K562 (cell line): ENCODE data around the gene DPYSL3. TPM values are rescaled to one million over a fixed set of nuclear protein-coding genes. Genes with fewer than 3 reads are reported as not detected.

Source experiments
- ATAC-seq: fragments of 200-7000 bp; cut with Tn5 transposase; 3 replicates; pipeline ENCODE4 v1.9.1; 2020; ENCODE audit warnings: moderate library complexity
- BruUV-seq: library from RNA; stranded (reverse); fragments of 400-500 nt; replicated peaks from 2 replicates; lab custom pipeline; 2021; lab: Mats Ljungman, UMichigan
- CTCF ChIA-PET: fragments of 300-600 bp; formaldehyde crosslinking; extraction: SDS; loops from one replicate; lab custom pipeline; 2021; ENCODE audit warnings: low intra/inter-chr PET ratio; lab: Yijun Ruan, JAX
- POLR2A ChIA-PET: fragments of 300-600, 350-650 bp; sonication (Branson Sonifier 250); formaldehyde crosslinking; extraction: SDS; loops from one replicate; lab custom pipeline; 2021; ENCODE audit warnings: antibody characterized with exemption, inconsistent platforms; lab: Yijun Ruan, JAX
- DNase-seq, 4 experiments: peaks; one replicate each; pipeline versions ENCODE4 v3.0.0 to v3.0.0-alpha.2; 2011 to 2018; ENCODE audit warnings: low spot score in 3 of 4, mixed read lengths in 3 of 4; ENCODE audit errors: extremely low read depth in 1 of 4
- FAIRE-seq: peaks from 2 replicates; lab custom pipeline; 2011; peaks lifted over from hg19 to GRCh38; lab: Jason Lieb, UNC
- H2AFZ ChIP-seq: 2 replicates; pipeline ENCODE4 v1.6.0; 2011; ENCODE audit warnings: low read depth, low read length, control low read depth, inconsistent platforms
- H3K27ac ChIP-seq: fragments of 200-600 bp; 3 replicates; pipeline ENCODE4 v1.8.0; 2011; ENCODE audit warnings: low read depth, mild to moderate bottlenecking, control low read depth, inconsistent platforms, low read length, moderate library complexity, mixed read lengths; ENCODE audit errors: extremely low read depth
- H3K27me3 ChIP-seq, 2 experiments: fragments of 300-600 bp in 1 of 2; 2 replicates in 1 of 2; 3 replicates in 1 of 2; pipeline versions ENCODE4 v1.6.0 to v1.8.0; 2011; ENCODE audit warnings: inconsistent platforms in 2 of 2, low read length in 2 of 2, mild to moderate bottlenecking in 1 of 2, mixed read lengths in 1 of 2, moderate library complexity in 1 of 2; ENCODE audit not compliant: control insufficient read depth in 2 of 2, insufficient read depth in 2 of 2
- H3K36me3 ChIP-seq: fragments of 300-600 bp; 3 replicates; pipeline ENCODE4 v1.8.0; 2011; ENCODE audit warnings: mild to moderate bottlenecking, low read length, inconsistent platforms; ENCODE audit not compliant: control insufficient read depth, insufficient read depth
- H3K4me1 ChIP-seq, 2 experiments: fragments of 200-600 bp in 1 of 2; replicated peaks in 1 of 2; 2 replicates in 1 of 2; 3 replicates in 1 of 2; pipeline versions ENCODE4 v1.5.1 to v1.8.0; 2011; ENCODE audit warnings: inconsistent platforms in 2 of 2, low read length in 2 of 2, mild to moderate bottlenecking in 1 of 2, mixed read lengths in 1 of 2, moderate library complexity in 1 of 2; ENCODE audit not compliant: control insufficient read depth in 2 of 2, insufficient read depth in 2 of 2
- H3K4me2 ChIP-seq: 2 replicates; pipeline ENCODE4 v1.6.1; 2011; ENCODE audit warnings: low read length, control low read depth, inconsistent platforms, mixed read lengths; ENCODE audit not compliant: insufficient read depth
- H3K4me3 ChIP-seq: fragments of 200-600 bp; sonication (generic), shearing (Covaris generic); 2 replicates; pipeline ENCODE4 v1.5.1; 2016; ENCODE audit warnings: control low read depth, inconsistent platforms
- H3K79me2 ChIP-seq: fragments of 200-600 bp; 3 replicates; pipeline ENCODE4 v1.8.0; 2011; ENCODE audit warnings: low read length, inconsistent platforms; ENCODE audit not compliant: control insufficient read depth, insufficient read depth
- H3K9ac ChIP-seq, 2 experiments: 2 replicates each; pipeline versions ENCODE4 v1.6.0 to v1.6.1; 2011; ENCODE audit warnings: low read depth in 2 of 2, low read length in 2 of 2, control low read depth in 1 of 2, inconsistent platforms in 1 of 2, mild to moderate bottlenecking in 1 of 2, mixed read lengths in 1 of 2; ENCODE audit not compliant: insufficient read depth in 1 of 2
- H3K9me1 ChIP-seq: one replicate; pipeline ENCODE4 v1.6.0; 2011; ENCODE audit warnings: inconsistent platforms, mild to moderate bottlenecking, low read length, moderate library complexity; ENCODE audit not compliant: control insufficient read depth, insufficient read depth
- H3K9me3 ChIP-seq: replicated peaks from 2 replicates; pipeline ENCODE4 v1.5.1; 2011; ENCODE audit warnings: low read depth, low read length, inconsistent platforms; ENCODE audit not compliant: control insufficient read depth, insufficient read depth
- H4K20me1 ChIP-seq: replicated peaks from 2 replicates; pipeline ENCODE4 v1.6.1; 2011; ENCODE audit warnings: low read length, inconsistent platforms, mixed read lengths; ENCODE audit not compliant: control insufficient read depth, insufficient read depth
- ARID1B ChIP-seq: fragments of 450-650 bp; IDR thresholded peaks from 2 replicates; pipeline ENCODE4 v1.6.1; 2016; ENCODE audit warnings: antibody characterized with exemption, mild to moderate bottlenecking, inconsistent platforms
- FOSL1 ChIP-seq: fragments of 200-800 bp; sonication (Bioruptor generic); conservative IDR thresholded peaks from 2 replicates; pipeline ENCODE4 v1.6.1; 2016; ENCODE audit warnings: missing genetic modification characterization, missing compliant biosample characterization
- KAT7 ChIP-seq: sonication (generic); formaldehyde crosslinking; IDR thresholded peaks from 2 replicates; pipeline ENCODE4 v1.8.0; 2022; ENCODE audit warnings: missing genetic modification reagents, mild to moderate bottlenecking, borderline replicate concordance
- ZFP30 ChIP-seq: fragments of 250-450 bp; sonication (Bioruptor Pico); IDR thresholded peaks from 2 replicates; pipeline ENCODE4 v1.8.0; 2022; ENCODE audit warnings: moderate library complexity, mild to moderate bottlenecking, inconsistent platforms, borderline replicate concordance
- ZNF77 ChIP-seq: fragments of 250-450 bp; sonication (Bioruptor Pico); IDR thresholded peaks from 2 replicates; pipeline ENCODE4 v1.5.0; 2020
- WGBS: fragments of 100-300 bp; shearing (Covaris generic); methylation state at CpG from one replicate; pipeline ENCODE4 v1.1.6; 2016; ENCODE audit warnings: low coverage, mixed read lengths; ENCODE audit not compliant: insufficient coverage; ENCODE audit errors: missing lambda C conversion rate; 5-methylcytosine and 5-hydroxymethylcytosine counted together
- in situ Hi-C: fragments of 300-500 bp; cut with MboI; formaldehyde crosslinking; loops from 4 replicates; pipeline ENCODE4 v1.15.0; 2018; ENCODE audit warnings: inconsistent platforms, mixed read lengths
- intact Hi-C: fragments of 100-400 bp; cut with micrococcal nuclease; formaldehyde crosslinking; loops from 2 replicates; pipeline ENCODE4 v1.14.2; 2022
- polyA plus RNA-seq, 8 experiments: library from polyadenylated mRNA; depleted of rRNA in 4 of 8; stranded (reverse) in 5 of 8; unstranded in 3 of 8; fragments of >200 nt; fragmentation: Nextera tagmentation in 2 of 8; fragmentation: Illumina TruSeq in 1 of 8; extraction: Ambion mirVana in 2 of 8; extraction: Trizol in 1 of 8; gene quantifications; 2 replicates each; pipeline versions ENCODE4 v1.2.1 to v1.2.3, GENCODE V29; 2011 to 2014; ENCODE audit warnings: inconsistent platforms in 1 of 8, missing spikeins in 1 of 8
- total RNA-seq, 7 experiments: library from RNA; depleted of rRNA in 6 of 7; stranded (reverse); fragments of >200 nt in 6 of 7; fragmentation: Illumina TruSeq in 2 of 7; extraction: Trizol in 2 of 7; gene quantifications; 2 replicates each; pipeline versions ENCODE4 v1.2.1 to v1.2.3, GENCODE V29; 2011 to 2021; ENCODE audit warnings: low replicate concordance in 1 of 7
- TF ChIP-seq, protein P1 (sequence below): fragments of 450-650 bp; IDR thresholded peaks from 2 replicates; pipeline ENCODE4 v1.6.1; 2014; ENCODE audit warnings: low read depth, mild to moderate bottlenecking, moderate library complexity, borderline replicate concordance
- TF ChIP-seq, protein P2 (sequence below): sonication (generic); formaldehyde crosslinking; IDR thresholded peaks from 2 replicates; pipeline ENCODE4 v1.8.0; 2022; ENCODE audit warnings: mild to moderate bottlenecking, missing genetic modification reagents, borderline replicate concordance
- TF ChIP-seq, protein P3 (sequence below): fragments of 250-450 bp; sonication (Bioruptor Pico); IDR thresholded peaks from 2 replicates; pipeline ENCODE4 v1.4.0; 2020; ENCODE audit warnings: mild to moderate bottlenecking, moderate library complexity, borderline replicate concordance
- TF ChIP-seq, protein P4 (sequence below): sonication (generic); formaldehyde crosslinking; IDR thresholded peaks from 2 replicates; pipeline ENCODE4 v1.8.1; 2023; ENCODE audit warnings: mild to moderate bottlenecking, missing genetic modification reagents
- TF ChIP-seq, protein P5 (sequence below): fragments of 250-450 bp; sonication (Bioruptor Pico); IDR thresholded peaks from 2 replicates; pipeline ENCODE4 v1.8.0; 2022; ENCODE audit warnings: inconsistent platforms

Gene DPYSL3
- total and polyA plus RNA-seq, 9 of the 15 experiments (the other 6 are each of a cell fraction or from before 2014, with no cell fraction given), result 0.07 to 0.55 TPM; not detected in 7

DNA sequence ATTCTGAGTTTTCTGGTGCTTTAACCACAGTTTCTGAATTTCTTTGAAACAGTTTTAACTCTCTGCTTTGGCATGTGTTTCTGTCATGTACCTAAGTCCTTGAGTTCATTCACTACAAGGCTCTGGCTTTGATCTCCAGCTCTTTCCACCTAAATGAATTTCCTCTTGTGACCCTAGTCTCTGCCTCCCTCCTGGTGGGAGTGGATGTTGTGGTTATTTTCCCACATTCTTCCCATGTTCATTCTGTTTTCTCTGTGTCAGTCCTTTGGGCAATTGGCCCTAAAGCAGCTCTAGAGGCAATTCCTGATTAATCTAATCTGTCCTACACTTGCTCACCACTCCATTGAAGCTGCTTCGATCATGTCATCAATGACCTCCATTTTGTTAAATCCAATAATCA is 28.4 kb upstream of the DPYSL3 start:
- Histone ChIP-seq H4K20me1 (no peaks in the 10 kb centered on the region), H3K79me2 (no peaks in the 10 kb centered on the region), H3K9me3 (no peaks in the 10 kb centered on the region), H3K27me3 (no peaks in the 10 kb centered on the region), H2AFZ (no peak overlapping the region), H3K4me1 (no peaks in the 10 kb centered on the region), H3K4me2 (no peak overlapping the region), H3K9me1 (no peaks in the 10 kb centered on the region), H3K4me3 (no peak overlapping the region), H3K36me3 (no peaks in the 10 kb centered on the region), H3K9ac (no peak overlapping the region), H3K27ac (no peak overlapping the region)
- ChIA-PET CTCF (no interaction called here), POLR2A (no interaction called here)
- 0% methylated on average over 1 of the region's 1 CpG for WGBS
- in situ Hi-C loops (no loop called here), intact Hi-C loops (no loop called here)
- no peak for FAIRE-seq
- ATAC-seq, result no peak
- BruUV-seq, result no TSS peak
- no peak for DNase-seq
- TF ChIP-seq ARID1B (no peak), KAT7 (CRISPR knock-in tag) (no peak), FOSL1 (tag) (no peak), ZNF77 (CRISPR knock-in tag) (no peak), ZFP30 (no peak)
- TF ChIP-seq, protein P1, sequence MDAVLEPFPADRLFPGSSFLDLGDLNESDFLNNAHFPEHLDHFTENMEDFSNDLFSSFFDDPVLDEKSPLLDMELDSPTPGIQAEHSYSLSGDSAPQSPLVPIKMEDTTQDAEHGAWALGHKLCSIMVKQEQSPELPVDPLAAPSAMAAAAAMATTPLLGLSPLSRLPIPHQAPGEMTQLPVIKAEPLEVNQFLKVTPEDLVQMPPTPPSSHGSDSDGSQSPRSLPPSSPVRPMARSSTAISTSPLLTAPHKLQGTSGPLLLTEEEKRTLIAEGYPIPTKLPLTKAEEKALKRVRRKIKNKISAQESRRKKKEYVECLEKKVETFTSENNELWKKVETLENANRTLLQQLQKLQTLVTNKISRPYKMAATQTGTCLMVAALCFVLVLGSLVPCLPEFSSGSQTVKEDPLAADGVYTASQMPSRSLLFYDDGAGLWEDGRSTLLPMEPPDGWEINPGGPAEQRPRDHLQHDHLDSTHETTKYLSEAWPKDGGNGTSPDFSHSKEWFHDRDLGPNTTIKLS, result no peak
- TF ChIP-seq, protein P2, sequence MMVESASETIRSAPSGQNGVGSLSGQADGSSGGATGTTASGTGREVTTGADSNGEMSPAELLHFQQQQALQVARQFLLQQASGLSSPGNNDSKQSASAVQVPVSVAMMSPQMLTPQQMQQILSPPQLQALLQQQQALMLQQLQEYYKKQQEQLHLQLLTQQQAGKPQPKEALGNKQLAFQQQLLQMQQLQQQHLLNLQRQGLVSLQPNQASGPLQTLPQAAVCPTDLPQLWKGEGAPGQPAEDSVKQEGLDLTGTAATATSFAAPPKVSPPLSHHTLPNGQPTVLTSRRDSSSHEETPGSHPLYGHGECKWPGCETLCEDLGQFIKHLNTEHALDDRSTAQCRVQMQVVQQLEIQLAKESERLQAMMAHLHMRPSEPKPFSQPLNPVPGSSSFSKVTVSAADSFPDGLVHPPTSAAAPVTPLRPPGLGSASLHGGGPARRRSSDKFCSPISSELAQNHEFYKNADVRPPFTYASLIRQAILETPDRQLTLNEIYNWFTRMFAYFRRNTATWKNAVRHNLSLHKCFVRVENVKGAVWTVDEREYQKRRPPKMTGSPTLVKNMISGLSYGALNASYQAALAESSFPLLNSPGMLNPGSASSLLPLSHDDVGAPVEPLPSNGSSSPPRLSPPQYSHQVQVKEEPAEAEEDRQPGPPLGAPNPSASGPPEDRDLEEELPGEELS (CRISPR knock-in tag), result no peak
- TF ChIP-seq, protein P3, sequence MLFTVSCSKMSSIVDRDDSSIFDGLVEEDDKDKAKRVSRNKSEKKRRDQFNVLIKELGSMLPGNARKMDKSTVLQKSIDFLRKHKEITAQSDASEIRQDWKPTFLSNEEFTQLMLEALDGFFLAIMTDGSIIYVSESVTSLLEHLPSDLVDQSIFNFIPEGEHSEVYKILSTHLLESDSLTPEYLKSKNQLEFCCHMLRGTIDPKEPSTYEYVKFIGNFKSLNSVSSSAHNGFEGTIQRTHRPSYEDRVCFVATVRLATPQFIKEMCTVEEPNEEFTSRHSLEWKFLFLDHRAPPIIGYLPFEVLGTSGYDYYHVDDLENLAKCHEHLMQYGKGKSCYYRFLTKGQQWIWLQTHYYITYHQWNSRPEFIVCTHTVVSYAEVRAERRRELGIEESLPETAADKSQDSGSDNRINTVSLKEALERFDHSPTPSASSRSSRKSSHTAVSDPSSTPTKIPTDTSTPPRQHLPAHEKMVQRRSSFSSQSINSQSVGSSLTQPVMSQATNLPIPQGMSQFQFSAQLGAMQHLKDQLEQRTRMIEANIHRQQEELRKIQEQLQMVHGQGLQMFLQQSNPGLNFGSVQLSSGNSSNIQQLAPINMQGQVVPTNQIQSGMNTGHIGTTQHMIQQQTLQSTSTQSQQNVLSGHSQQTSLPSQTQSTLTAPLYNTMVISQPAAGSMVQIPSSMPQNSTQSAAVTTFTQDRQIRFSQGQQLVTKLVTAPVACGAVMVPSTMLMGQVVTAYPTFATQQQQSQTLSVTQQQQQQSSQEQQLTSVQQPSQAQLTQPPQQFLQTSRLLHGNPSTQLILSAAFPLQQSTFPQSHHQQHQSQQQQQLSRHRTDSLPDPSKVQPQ (CRISPR knock-in tag), result no peak
- TF ChIP-seq, protein P4, sequence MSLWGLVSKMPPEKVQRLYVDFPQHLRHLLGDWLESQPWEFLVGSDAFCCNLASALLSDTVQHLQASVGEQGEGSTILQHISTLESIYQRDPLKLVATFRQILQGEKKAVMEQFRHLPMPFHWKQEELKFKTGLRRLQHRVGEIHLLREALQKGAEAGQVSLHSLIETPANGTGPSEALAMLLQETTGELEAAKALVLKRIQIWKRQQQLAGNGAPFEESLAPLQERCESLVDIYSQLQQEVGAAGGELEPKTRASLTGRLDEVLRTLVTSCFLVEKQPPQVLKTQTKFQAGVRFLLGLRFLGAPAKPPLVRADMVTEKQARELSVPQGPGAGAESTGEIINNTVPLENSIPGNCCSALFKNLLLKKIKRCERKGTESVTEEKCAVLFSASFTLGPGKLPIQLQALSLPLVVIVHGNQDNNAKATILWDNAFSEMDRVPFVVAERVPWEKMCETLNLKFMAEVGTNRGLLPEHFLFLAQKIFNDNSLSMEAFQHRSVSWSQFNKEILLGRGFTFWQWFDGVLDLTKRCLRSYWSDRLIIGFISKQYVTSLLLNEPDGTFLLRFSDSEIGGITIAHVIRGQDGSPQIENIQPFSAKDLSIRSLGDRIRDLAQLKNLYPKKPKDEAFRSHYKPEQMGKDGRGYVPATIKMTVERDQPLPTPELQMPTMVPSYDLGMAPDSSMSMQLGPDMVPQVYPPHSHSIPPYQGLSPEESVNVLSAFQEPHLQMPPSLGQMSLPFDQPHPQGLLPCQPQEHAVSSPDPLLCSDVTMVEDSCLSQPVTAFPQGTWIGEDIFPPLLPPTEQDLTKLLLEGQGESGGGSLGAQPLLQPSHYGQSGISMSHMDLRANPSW (CRISPR knock-in tag), result no peak
- TF ChIP-seq, protein P5, sequence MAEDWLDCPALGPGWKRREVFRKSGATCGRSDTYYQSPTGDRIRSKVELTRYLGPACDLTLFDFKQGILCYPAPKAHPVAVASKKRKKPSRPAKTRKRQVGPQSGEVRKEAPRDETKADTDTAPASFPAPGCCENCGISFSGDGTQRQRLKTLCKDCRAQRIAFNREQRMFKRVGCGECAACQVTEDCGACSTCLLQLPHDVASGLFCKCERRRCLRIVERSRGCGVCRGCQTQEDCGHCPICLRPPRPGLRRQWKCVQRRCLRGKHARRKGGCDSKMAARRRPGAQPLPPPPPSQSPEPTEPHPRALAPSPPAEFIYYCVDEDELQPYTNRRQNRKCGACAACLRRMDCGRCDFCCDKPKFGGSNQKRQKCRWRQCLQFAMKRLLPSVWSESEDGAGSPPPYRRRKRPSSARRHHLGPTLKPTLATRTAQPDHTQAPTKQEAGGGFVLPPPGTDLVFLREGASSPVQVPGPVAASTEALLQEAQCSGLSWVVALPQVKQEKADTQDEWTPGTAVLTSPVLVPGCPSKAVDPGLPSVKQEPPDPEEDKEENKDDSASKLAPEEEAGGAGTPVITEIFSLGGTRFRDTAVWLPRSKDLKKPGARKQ, result no peak
